ENCODE data around the gene EIF2AK3. TPM values are rescaled to one million over a fixed set of nuclear protein-coding genes. Genes with fewer than 3 reads are reported as not detected.
"Not testable (repeated sequence)": the region's sequence is repeated elsewhere in the genome, so short reads cannot be mapped to it uniquely, and the experiment has no call there.

The EIF2AK3 gene
- total and polyA plus RNA-seq, 4 donors, result 5.3 to 46.7 (median 18.6) TPM

GRCh38 chr2:88556026-88556425, 71.2 kb downstream of the EIF2AK3 start:
- ATAC-seq (ENCODE audit: insufficient read depth, low FRiP score) (no peak), DNase-seq (no peak)
- Histone ChIP-seq H3K27me3 (ENCODE audit: control insufficient read depth in 3 of 3, insufficient read depth in 3 of 3, low read length in 2 of 3) (no peaks in the 10 kb centered on the region), H3K9me3 (ENCODE audit: control insufficient read depth in 4 of 4, insufficient read depth in 3 of 4, low read length in 3 of 4) (no peaks in the 10 kb centered on the region), H3K4me1 (ENCODE audit: control insufficient read depth in 5 of 5, insufficient read depth in 5 of 5, low read length in 5 of 5) (no peaks in the 10 kb centered on the region), H3K27ac (ENCODE audit: low read depth in 1 of 2, low read length in 1 of 2) (no peak overlapping the region), H3K36me3 (ENCODE audit: control insufficient read depth in 4 of 4, insufficient read depth in 4 of 4, low read length in 4 of 4) (peaks cover 7 to 37% (median 15%) of the 10 kb centered on the region in 4 donors), H3K9ac (ENCODE audit: insufficient read depth in 1 of 2, low read length in 2 of 2) (no peak overlapping the region), H3K4me3 (no peak overlapping the region)
- TF ChIP-seq CTCF (IDR thresholded peaks at IDR 0.05; ENCODE audit: control extremely low read depth, extremely low read depth), result no peak
- WGBS, 2 donors, result 56 to 65% methylated on average over 7 of the region's 7 CpGs

- Histone ChIP-seq H3K36me3 (ENCODE audit: control insufficient read depth in 4 of 4, insufficient read depth in 4 of 4, low read length in 4 of 4) (peaks cover 3 to 27% (median 9%) of the 10 kb centered on the region in 4 donors), H3K9ac (ENCODE audit: insufficient read depth in 1 of 2, low read length in 2 of 2) (no peak overlapping the region), H3K27me3 (ENCODE audit: control insufficient read depth in 3 of 3, insufficient read depth in 3 of 3, low read length in 2 of 3) (peaks cover 0 to 7% (median 5%) of the 10 kb centered on the region in 3 donors), H3K4me3 (no peak overlapping the region), H3K4me1 (ENCODE audit: control insufficient read depth in 5 of 5, insufficient read depth in 5 of 5, low read length in 5 of 5) (peaks cover 0 to 7% (median 0%) of the 10 kb centered on the region in 5 donors), H3K9me3 (ENCODE audit: control insufficient read depth in 4 of 4, insufficient read depth in 3 of 4, low read length in 3 of 4) (no peaks in the 10 kb centered on the region), H3K27ac (ENCODE audit: low read depth in 1 of 2, low read length in 1 of 2) (no peak overlapping the region)
- no peak for DNase-seq
- TF ChIP-seq CTCF (IDR thresholded peaks at IDR 0.05; ENCODE audit: control extremely low read depth, extremely low read depth), result no peak
- WGBS, 2 donors, result 90 to 93% methylated on average over 5 of the region's 5 CpGs
- no peak for ATAC-seq (ENCODE audit: insufficient read depth, low FRiP score)
Measured at GRCh38 chr2:88554189-88554588, 73.1 kb downstream of the EIF2AK3 start.

DNA sequence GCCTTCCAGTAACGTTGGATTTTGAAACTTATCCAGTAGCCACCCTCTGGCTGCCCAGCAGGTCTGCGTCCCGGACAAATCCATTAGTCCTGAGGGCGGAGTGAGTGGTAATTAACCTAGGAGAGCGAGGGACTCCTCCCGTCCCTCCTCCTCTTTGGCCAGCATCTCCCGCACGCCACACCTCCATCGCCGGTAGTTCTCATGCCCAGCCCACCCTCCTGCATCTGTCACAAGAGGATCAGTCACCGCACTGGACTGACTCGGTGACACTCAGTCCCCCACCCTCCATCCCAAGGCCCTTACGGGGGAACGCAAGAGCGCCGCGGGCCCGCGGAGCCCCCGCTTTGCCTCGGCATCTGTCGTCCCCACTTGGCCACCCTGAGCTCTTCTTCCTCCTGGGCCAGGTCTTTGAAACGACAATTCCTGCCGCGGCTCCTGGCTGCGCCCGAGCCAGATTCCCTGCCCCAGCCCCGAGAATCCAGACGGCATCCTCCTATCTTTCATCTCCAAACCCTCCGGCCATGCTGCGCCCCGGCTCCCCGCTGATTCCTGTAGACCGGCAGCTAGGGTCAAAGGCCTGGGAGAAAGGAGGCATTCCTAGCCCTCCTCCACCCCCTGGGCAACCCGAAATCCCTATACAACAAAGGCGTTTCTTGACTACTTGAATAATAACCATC, 77.5 kb downstream of the EIF2AK3 start:
- H3K4me1 ChIP-seq (ENCODE audit: control insufficient read depth in 5 of 5, insufficient read depth in 5 of 5, low read length in 5 of 5), result peaks cover 0 to 7% (median 0%) of the 10 kb centered on the region in 5 donors
- ATAC-seq (ENCODE audit: insufficient read depth, low FRiP score) (no peak), DNase-seq (no peak)
- H3K27me3 ChIP-seq (ENCODE audit: control insufficient read depth in 3 of 3, insufficient read depth in 3 of 3, low read length in 2 of 3), result peaks cover 0 to 7% (median 5%) of the 10 kb centered on the region in 3 donors
- peaks cover 0 to 2% (median 0%) of the 10 kb centered on the region in 4 donors for H3K36me3 ChIP-seq (ENCODE audit: control insufficient read depth in 4 of 4, insufficient read depth in 4 of 4, low read length in 4 of 4)
- no peak overlapping the region for H3K27ac ChIP-seq (ENCODE audit: low read depth in 1 of 2, low read length in 1 of 2)
- no peak for TF ChIP-seq CTCF (IDR thresholded peaks at IDR 0.05; ENCODE audit: control extremely low read depth, extremely low read depth)
- no peak overlapping the region for H3K9ac ChIP-seq (ENCODE audit: insufficient read depth in 1 of 2, low read length in 2 of 2)
- H3K9me3 ChIP-seq (ENCODE audit: control insufficient read depth in 4 of 4, insufficient read depth in 3 of 4, low read length in 3 of 4), result no peaks in the 10 kb centered on the region
- no peak overlapping the region for H3K4me3 ChIP-seq
- 12 to 16% methylated on average over 36 of the region's 36 CpGs for WGBS, 2 donors

GRCh38 chr2:88546291-88546690, 81.0 kb downstream of the EIF2AK3 start:
- H3K4me3 ChIP-seq; ATAC-seq (ENCODE audit: insufficient read depth, low FRiP score); DNase-seq; H3K9me3 ChIP-seq (ENCODE audit: control insufficient read depth in 4 of 4, insufficient read depth in 3 of 4, low read length in 3 of 4); H3K27me3 ChIP-seq (ENCODE audit: control insufficient read depth in 3 of 3, insufficient read depth in 3 of 3, low read length in 2 of 3); H3K36me3 ChIP-seq (ENCODE audit: control insufficient read depth in 4 of 4, insufficient read depth in 4 of 4, low read length in 4 of 4); H3K27ac ChIP-seq (ENCODE audit: low read depth in 1 of 2, low read length in 1 of 2); H3K9ac ChIP-seq (ENCODE audit: insufficient read depth in 1 of 2, low read length in 2 of 2); H3K4me1 ChIP-seq (ENCODE audit: control insufficient read depth in 5 of 5, insufficient read depth in 5 of 5, low read length in 5 of 5): not testable (repeated sequence)
- 91 to 95% methylated on average over 4 of the region's 4 CpGs for WGBS, 2 donors
